Astrocyte of the cerebellum (primary cell): ENCODE measurements around the gene CAPZA1.

Experiments
- DNase-seq: peaks from one replicate; pipeline ENCODE4 v3.0.0-alpha.2; 2011; ENCODE audit warnings: low read depth
- H3K4me3 ChIP-seq: 2 replicates; pipeline ENCODE4 v1.5.1; 2011; ENCODE audit warnings: mild to moderate bottlenecking, low read depth, low read length, moderate library complexity
- in situ Hi-C: cut with HindIII; loops from 2 replicates; pipeline ENCODE4 v1.10.0; 2017; ENCODE audit warnings: low sequenced_read_pairs
- TF ChIP-seq, protein P1 (sequence below): IDR thresholded peaks from 2 replicates; pipeline ENCODE4 v1.5.1; 2012; ENCODE audit warnings: low read length, low read depth, moderate library complexity, mild to moderate bottlenecking; ENCODE audit errors: missing control alignments

CAPZA1 gene

DNA sequence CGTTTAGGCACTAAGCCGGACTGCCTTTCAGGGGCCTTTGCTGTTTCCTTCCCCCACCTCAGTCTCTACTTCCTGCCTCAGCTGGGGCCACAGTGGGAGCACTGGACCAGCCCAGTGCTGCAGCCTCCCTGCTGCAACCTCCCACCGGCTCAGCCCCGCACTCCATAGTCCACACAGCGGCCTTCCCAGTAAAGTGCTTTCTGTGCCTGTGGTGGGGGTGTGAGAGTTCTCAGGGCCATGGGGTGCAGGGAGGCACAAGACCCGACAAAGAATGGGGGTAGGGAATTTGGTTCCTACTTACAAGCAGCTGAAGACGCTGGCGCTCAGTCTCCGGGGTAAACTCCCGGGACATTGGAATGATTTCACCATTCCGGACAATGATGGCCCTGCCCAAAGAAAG is 92.0 kb downstream of the CAPZA1 start:
- no peak overlapping the region for H3K4me3 ChIP-seq
- DNase-seq = no peak
- in situ Hi-C loops = no loop called here
- TF ChIP-seq, protein P1, sequence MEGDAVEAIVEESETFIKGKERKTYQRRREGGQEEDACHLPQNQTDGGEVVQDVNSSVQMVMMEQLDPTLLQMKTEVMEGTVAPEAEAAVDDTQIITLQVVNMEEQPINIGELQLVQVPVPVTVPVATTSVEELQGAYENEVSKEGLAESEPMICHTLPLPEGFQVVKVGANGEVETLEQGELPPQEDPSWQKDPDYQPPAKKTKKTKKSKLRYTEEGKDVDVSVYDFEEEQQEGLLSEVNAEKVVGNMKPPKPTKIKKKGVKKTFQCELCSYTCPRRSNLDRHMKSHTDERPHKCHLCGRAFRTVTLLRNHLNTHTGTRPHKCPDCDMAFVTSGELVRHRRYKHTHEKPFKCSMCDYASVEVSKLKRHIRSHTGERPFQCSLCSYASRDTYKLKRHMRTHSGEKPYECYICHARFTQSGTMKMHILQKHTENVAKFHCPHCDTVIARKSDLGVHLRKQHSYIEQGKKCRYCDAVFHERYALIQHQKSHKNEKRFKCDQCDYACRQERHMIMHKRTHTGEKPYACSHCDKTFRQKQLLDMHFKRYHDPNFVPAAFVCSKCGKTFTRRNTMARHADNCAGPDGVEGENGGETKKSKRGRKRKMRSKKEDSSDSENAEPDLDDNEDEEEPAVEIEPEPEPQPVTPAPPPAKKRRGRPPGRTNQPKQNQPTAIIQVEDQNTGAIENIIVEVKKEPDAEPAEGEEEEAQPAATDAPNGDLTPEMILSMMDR = no peak

DNA sequence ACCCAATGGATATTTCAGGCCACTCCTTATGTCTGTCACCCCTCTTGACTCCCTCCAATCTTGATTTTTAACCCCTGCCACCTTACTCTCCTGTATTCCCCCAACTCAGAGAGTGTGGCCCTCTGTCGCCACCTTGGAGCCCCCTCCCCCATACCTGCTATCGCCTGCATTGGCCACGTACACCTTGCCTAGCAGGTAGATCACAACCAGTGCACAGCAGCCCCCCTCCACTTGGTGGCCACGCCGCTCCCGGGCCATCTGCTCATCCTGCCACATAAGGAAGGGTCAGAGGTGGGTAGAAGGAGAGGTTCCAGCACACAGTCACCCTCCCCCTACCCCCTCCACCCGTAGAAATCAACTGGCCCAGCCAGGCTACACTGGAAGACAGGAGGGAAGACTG is 92.6 kb downstream of the CAPZA1 start:
- in situ Hi-C loops = no loop called here
- TF ChIP-seq, protein P1 = no peak
- H3K4me3 ChIP-seq = no peak overlapping the region
- no peak for DNase-seq

DNA sequence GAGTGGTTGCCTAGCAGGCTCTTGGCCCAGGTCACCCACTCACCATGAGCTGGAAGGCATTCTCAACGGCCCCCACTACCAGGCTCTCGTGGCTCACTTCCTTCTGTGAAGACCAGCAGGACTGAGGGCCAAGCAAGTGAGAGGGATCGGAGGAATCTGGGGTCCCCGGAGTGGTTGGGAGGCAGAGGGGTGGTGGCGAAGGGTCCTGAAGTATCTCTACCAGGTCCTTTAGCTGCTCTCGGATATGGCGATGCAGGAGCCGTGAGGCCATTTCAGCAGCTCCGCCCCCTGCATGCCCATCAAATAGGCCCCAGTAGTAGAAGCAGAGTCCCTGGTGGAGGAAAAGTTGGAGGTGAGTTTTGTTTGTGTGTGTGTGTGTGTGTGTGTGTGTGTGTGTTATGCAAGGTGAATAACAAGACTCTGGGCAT is 93.1 kb downstream of the CAPZA1 start:
- TF ChIP-seq, protein P1 = no peak
- in situ Hi-C loops = no loop called here
- no peak for DNase-seq
- H3K4me3 ChIP-seq = no peak overlapping the region

DNA sequence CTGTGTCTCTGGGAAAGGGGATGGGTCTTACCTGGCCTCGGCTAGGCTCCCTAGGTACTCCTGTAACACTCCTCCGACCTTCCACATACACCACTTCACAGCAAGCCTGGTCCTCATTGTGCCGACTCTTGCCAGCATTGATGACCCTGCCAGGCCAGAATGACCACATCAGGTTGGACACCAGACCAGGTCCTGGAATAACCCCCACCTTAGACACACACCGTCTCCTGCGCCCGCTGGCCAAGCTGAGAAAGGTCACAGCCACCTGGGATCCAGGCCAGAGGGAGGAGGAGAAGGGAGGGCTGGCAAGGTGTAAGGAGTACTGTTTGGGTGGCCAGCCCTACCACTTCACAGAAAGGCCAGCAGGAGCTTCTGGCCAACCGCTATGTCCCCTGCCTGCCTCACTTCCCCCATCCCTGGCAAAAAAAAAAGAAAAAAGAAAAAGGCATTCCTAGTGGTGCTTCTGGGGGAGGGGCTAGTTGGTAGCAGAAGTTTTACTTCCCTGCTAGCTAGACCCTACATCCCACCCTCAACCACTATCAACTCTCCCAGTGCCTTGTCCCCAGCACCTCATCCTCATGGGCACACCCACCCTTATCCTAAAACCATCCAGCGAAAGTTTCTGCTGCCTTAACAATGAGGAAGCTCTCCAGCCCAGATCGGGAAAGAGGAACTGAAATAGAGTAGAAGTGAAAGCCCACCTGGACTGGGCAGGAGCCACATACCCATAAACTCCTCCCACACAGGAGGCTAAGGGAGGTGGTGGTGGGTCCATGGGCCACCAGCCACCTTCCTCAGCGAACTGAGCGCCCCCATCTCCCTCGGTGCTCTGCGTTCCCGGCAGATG is 94.1 kb downstream of the CAPZA1 start:
- peak overlapping the region; percentile 60 for H3K4me3 ChIP-seq
- in situ Hi-C loops = no loop called here
- no peak for DNase-seq
- TF ChIP-seq, protein P1 = no peak

DNA sequence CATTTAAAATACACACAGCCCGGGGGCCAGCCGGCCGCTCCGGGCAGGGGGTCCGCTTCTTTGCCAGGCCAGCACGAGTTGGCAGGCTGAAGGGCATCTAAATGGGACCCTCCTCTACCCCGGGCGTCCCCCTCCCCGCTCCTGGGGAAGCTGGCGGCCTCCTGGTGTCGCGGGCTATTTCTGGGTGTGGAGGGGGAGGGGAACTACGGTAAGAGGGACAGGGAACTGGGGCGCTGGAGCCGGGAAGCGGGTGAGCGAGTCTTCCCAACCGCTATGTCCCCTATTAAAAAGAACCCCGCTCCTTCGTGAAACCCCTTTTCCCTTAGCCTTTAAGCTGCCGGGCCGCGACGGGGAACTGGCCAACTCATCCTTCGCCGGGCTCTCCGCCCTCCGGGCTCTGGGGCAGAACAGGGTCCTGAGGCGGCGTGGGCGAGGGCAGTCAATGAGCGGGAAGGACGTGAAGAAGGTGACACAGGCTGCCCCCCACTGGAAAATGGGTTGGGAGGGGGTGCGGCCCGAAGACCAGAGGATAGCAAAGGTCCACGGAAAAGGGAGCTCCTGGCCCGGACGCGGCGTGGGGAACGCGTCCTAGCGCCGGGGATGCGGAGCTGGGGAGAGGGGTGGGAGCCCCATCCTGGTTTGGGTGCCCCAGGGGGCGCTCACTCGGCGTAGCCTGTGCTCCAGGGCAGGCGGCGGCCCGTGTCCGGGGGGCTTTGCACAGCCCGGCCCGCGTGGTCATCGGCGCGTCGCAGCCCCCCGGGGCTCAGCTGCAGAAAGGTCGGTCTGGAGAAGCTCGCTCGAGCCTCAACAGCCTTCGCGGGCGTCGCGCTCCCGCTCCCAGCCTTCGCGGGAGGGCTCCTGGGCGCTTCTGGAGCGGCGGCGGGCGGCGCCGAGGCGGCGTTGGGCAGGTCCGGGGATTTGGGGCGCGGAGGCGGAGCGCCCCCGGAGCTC is 95.0 kb downstream of the CAPZA1 start:
- peak overlapping the region; percentile 60 for H3K4me3 ChIP-seq
- DNase-seq = no peak
- TF ChIP-seq, protein P1 = no peak
- in situ Hi-C loops = loop anchor here (5.0 kb wide), 2 partner anchors 83 to 328 kb away; no protein-coding TSS in a partner anchor
